HG03575 (cell line): ENCODE results near the gene PAX2.

ENCODE experiments used
- ATAC-seq: cut with Tn5 transposase; IDR thresholded peaks from one replicate; pipeline ENCODE4 v1.9.1; 2021; ENCODE audit not compliant: unreplicated experiment, insufficient number of reproducible peaks, low FRiP score; ENCODE audit errors: extremely low read depth

Gene PAX2

GRCh38 chr10:100826983-100827818 is 81.8 kb downstream of the PAX2 start:
- ATAC-seq: no peak

DNA sequence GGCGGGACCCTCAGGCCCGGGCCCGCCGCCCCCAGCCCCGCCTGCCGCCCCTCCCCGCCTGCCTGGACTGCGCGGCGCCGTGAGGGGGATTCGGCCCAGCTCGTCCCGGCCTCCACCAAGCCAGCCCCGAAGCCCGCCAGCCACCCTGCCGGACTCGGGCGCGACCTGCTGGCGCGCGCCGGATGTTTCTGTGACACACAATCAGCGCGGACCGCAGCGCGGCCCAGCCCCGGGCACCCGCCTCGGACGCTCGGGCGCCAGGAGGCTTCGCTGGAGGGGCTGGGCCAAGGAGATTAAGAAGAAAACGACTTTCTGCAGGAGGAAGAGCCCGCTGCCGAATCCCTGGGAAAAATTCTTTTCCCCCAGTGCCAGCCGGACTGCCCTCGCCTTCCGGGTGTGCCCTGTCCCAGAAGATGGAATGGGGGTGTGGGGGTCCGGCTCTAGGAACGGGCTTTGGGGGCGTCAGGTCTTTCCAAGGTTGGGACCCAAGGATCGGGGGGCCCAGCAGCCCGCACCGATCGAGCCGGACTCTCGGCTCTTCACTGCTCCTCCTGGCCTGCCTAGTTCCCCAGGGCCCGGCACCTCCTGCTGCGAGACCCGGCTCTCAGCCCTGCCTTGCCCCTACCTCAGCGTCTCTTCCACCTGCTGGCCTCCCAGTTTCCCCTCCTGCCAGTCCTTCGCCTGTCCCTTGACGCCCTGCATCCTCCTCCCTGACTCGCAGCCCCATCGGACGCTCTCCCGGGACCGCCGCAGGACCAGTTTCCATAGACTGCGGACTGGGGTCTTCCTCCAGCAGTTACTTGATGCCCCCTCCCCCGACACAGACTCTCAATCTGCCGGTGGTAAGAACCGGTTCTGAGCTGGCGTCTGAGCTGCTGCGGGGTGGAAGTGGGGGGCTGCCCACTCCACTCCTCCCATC is 82.7 kb downstream of the PAX2 start:
- ATAC-seq: no peak

GRCh38 chr10:100828738-100829096 is 83.3 kb downstream of the PAX2 start:
- ATAC-seq: no peak

DNA sequence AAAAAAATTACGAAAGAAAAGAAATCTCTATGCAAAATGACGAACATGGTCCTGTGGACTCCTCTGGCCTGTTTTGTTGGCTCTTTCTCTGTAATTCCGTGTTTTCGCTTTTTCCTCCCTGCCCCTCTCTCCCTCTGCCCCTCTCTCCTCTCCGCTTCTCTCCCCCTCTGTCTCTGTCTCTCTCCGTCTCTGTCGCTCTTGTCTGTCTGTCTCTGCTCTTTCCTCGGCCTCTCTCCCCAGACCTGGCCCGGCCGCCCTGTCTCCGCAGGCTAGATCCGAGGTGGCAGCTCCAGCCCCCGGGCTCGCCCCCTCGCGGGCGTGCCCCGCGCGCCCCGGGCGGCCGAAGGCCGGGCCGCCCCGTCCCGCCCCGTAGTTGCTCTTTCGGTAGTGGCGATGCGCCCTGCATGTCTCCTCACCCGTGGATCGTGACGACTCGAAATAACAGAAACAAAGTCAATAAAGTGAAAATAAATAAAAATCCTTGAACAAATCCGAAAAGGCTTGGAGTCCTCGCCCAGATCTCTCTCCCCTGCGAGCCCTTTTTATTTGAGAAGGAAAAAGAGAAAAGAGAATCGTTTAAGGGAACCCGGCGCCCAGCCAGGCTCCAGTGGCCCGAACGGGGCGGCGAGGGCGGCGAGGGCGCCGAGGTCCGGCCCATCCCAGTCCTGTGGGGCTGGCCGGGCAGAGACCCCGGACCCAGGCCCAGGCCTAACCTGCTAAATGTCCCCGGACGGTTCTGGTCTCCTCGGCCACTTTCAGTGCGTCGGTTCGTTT is 83.9 kb downstream of the PAX2 start:
- no peak for ATAC-seq

GRCh38 chr10:100829933-100830727 is 84.7 kb downstream of the PAX2 start:
- no peak for ATAC-seq

- no peak for ATAC-seq
Observed at GRCh38 chr10:100830728-100831111, 85.3 kb downstream of the PAX2 start.

GRCh38 chr10:100831742-100832141 is 86.4 kb downstream of the PAX2 start:
- ATAC-seq: no peak

DNA sequence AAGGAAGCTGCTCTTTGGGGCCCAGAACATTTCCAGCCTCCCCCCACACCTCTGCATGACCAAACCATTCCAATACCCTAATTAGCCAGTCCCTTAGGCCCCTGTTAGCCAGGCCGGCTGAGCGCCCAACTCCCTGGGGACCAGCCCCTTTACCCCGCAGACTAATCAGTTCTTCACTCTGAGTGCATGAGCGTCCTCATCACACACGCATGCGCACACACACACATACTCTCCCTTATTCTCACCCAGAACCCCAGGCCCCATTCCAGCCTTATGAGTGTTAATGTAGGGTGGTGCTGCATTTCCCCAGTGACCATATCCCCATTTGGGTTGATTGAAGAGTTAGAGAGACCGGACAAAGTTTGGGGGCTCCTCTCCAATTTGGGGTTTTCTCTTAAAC is 90.4 kb downstream of the PAX2 start:
- no peak for ATAC-seq

DNA sequence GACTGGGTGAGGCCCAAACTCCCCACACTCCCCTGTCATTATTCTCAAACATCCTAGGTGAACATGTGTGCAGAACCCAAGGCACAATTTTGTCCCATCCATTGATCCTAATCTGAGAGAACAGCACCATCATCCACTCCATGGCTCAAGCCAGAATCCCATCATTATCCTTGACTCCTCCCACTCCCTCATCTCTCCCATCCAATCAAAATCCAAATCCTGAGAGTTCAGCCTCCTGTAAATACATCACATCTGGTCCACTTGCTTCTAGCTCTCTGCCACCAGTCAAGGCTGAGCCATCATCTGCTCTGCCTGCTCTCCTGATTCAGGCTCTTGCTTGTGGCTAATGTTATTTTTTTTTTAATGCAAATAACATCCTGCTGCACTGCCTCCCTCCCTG is 91.5 kb downstream of the PAX2 start:
- no peak for ATAC-seq

DNA sequence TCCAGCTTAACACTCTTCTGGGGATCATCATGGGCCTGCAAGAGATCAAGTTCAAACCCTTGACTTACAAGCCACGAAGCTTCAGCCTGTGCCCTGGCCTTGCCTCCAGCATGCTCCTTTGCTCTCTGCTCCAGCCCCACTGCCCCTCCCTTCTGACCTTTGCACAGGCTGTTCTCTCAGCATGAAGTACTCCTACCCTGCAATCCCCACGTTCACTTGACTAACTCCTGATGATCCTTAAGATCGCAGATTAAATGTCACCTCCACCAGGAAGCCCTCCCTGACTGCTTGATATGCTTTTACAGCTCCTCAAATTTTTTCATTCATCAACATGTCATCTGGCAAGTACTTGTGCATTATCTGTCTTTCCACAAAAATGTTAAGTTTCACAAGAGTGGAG is 91.9 kb downstream of the PAX2 start:
- no peak for ATAC-seq

DNA sequence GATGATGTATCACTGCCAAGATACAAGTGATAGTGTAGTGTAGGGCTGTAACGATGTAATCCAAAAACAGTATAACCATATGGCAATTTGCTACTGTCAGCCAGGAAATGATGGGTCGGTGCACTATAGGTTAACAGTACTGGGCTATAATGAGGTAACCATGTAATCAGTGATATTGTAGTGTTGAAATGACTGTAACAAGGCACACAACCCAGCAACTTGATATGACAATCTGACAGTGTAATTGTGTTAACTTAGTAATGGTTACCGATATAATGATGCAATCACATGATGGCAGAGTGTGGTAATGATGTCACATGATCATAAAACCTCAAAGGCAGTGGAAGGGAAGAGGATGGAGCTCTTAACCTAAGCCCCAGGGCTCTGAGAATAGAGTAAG is 93.6 kb downstream of the PAX2 start:
- no peak for ATAC-seq

GRCh38 chr10:100841528-100841927 is 96.1 kb downstream of the PAX2 start:
- no peak for ATAC-seq

GRCh38 chr10:100847440-100847839 is 102.1 kb downstream of the PAX2 start:
- no peak for ATAC-seq

GRCh38 chr10:100848770-100849169 is 103.4 kb downstream of the PAX2 start:
- ATAC-seq: no peak

GRCh38 chr10:100858261-100858660 is 112.9 kb downstream of the PAX2 start:
- ATAC-seq: no peak

GRCh38 chr10:100858747-100859483 is 113.5 kb downstream of the PAX2 start:
- ATAC-seq: no peak

GRCh38 chr10:100859484-100859763 is 114.0 kb downstream of the PAX2 start:
- ATAC-seq: no peak

DNA sequence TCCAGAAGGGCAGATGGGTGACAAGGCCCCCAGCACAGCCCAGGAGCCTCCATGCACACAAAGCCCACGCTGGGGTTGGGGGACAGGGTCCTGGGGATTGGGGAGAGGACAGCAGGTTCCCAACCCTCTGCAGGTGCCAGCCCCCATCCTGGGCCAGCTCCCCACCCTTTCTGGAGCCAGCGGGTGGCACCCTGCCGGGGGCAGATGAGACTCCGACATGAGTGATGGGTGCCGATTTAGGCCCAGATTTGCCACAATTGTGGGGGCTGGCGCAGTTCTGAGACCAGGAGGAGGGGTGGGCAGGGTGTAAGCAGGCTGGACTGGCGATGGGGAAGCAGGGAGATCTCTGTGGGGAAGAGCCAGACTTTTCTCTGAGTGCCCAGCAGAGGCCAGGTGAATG is 118.1 kb downstream of the PAX2 start:
- ATAC-seq: no peak
